Measurements from ENCODE around the gene PECR. TPM values are rescaled to one million over a fixed set of nuclear protein-coding genes. Genes with fewer than 3 reads are reported as not detected.

PECR gene
- total and polyA plus RNA-seq, 2 of the 4 experiments (the other 2 are of a cell fraction): 11.4 to 17.7 TPM

DNA sequence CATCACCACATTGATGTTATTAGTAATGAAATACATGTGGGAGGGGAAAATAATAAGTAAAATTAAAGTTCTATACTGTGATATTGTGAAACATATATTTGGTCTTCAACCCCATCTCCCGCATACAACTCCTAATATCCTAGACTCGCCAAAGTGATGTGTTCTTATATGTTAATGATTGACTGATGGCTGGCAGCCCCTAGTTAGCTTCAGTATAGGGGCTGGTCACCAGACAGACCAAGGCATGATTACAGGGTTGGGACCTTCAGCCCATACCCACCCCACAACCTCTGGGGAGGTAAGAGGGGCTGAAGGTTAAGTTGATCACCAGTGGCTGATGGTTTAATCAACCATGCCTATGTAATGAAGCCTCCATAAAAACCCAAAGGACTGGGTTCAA lies 40.2 kb downstream of the PECR start:
- no peak overlapping the region for H4K91ac ChIP-seq (ENCODE audit: insufficient read depth, low read depth, low read length)
- no peaks in the 10 kb centered on the region for H3K4me1 ChIP-seq (ENCODE audit: control insufficient read depth, insufficient read depth, low read length)
- no peaks in the 10 kb centered on the region for H3K79me1 ChIP-seq (ENCODE audit: low read depth in 1 of 2, low read length in 2 of 2)
- no peak overlapping the region for H3K4me3 ChIP-seq (ENCODE audit: insufficient read depth, low read depth, low read length)
- H4K8ac ChIP-seq (ENCODE audit: low read depth in 2 of 2, low read length in 2 of 2): no peak overlapping the region
- no peak overlapping the region for H2AK5ac ChIP-seq (ENCODE audit: low read depth, low read length)
- no peak overlapping the region for H2BK20ac ChIP-seq (ENCODE audit: low read depth, low read length)
- no peak overlapping the region for H2AFZ ChIP-seq (replicated peaks; ENCODE audit: low read length, poor library complexity)
- H3K4me2 ChIP-seq (ENCODE audit: low read depth, low read length): no peak overlapping the region
- no peak overlapping the region for H2BK15ac ChIP-seq (ENCODE audit: low read depth, low read length)
- no peak overlapping the region for H3K14ac ChIP-seq (replicated peaks; ENCODE audit: low read depth, low read length)
- H3K4ac ChIP-seq (ENCODE audit: low read depth, low read length): no peak overlapping the region
- TF ChIP-seq, protein P1, sequence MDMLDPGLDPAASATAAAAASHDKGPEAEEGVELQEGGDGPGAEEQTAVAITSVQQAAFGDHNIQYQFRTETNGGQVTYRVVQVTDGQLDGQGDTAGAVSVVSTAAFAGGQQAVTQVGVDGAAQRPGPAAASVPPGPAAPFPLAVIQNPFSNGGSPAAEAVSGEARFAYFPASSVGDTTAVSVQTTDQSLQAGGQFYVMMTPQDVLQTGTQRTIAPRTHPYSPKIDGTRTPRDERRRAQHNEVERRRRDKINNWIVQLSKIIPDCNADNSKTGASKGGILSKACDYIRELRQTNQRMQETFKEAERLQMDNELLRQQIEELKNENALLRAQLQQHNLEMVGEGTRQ (IDR thresholded peaks at IDR 0.05; ENCODE audit: low read depth, low read length): no peak
- no peak for TF ChIP-seq CHD1 (IDR thresholded peaks at IDR 0.05; ENCODE audit: low read depth, low read length)
- TF ChIP-seq SMC3 (IDR thresholded peaks at IDR 0.05; ENCODE audit: low read depth, low read length): no peak
- no peak for TF ChIP-seq RCOR1 (IDR thresholded peaks at IDR 0.05; ENCODE audit: insufficient replicate concordance, low read length)
- TF ChIP-seq, protein P2, sequence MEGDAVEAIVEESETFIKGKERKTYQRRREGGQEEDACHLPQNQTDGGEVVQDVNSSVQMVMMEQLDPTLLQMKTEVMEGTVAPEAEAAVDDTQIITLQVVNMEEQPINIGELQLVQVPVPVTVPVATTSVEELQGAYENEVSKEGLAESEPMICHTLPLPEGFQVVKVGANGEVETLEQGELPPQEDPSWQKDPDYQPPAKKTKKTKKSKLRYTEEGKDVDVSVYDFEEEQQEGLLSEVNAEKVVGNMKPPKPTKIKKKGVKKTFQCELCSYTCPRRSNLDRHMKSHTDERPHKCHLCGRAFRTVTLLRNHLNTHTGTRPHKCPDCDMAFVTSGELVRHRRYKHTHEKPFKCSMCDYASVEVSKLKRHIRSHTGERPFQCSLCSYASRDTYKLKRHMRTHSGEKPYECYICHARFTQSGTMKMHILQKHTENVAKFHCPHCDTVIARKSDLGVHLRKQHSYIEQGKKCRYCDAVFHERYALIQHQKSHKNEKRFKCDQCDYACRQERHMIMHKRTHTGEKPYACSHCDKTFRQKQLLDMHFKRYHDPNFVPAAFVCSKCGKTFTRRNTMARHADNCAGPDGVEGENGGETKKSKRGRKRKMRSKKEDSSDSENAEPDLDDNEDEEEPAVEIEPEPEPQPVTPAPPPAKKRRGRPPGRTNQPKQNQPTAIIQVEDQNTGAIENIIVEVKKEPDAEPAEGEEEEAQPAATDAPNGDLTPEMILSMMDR (conservative IDR thresholded peaks at IDR 0.05; ENCODE audit: low read depth, low read length): no peak
- no peak for TF ChIP-seq POLR2A (IDR thresholded peaks at IDR 0.05; ENCODE audit: low read depth, low read length)
- H2BK120ac ChIP-seq (ENCODE audit: low read depth, low read length): no peak overlapping the region
- in situ Hi-C loops (cut with MboI; ENCODE audit: low sequenced_read_pairs) (no loop called here), dilution Hi-C loops (cut with HindIII; ENCODE audit: low sequenced_read_pairs, unreplicated experiment) (no loop called here), intact Hi-C loops (cut with micrococcal nuclease) (no loop called here)
- no peaks in the 10 kb centered on the region for H4K20me1 ChIP-seq (ENCODE audit: insufficient read depth, low read length)
- no peak overlapping the region for H2BK5ac ChIP-seq (ENCODE audit: low read depth, low read length, poor library complexity, severe bottlenecking)
- H3K18ac ChIP-seq (ENCODE audit: low read depth, low read length): no peak overlapping the region
- ChIA-PET POLR2A (ENCODE audit: unreplicated experiment) (no interaction called here), CTCF (no interaction called here)
- no peaks in the 10 kb centered on the region for H3K9me3 ChIP-seq (ENCODE audit: control insufficient read depth, insufficient read depth, low read length)
- H3K9me1 ChIP-seq (ENCODE audit: insufficient read depth, low read length): no peaks in the 10 kb centered on the region
- no peaks in the 10 kb centered on the region for H3K27me3 ChIP-seq (ENCODE audit: control insufficient read depth, insufficient read depth, low read length)
- H3K27ac ChIP-seq (ENCODE audit: insufficient read depth, low read length): no peak overlapping the region
- H2AK9ac ChIP-seq (replicated peaks; ENCODE audit: low read depth, low read length, poor library complexity): no peak overlapping the region
- no peak for DNase-seq
- no TSS peak for BruUV-seq (replicated peaks)
- no peak overlapping the region for H3K23ac ChIP-seq (ENCODE audit: low read depth, low read length)
- ATAC-seq (ENCODE audit: low read depth): no peak
- no peak overlapping the region for H4K5ac ChIP-seq (ENCODE audit: low read depth, low read length)
- no peak overlapping the region for H3K9ac ChIP-seq (ENCODE audit: low read depth, low read length)
- H3K56ac ChIP-seq (ENCODE audit: extremely low read depth, insufficient read depth, low read length): no peak overlapping the region
- 0 out of 2 replicates have a peak, but pooled peaks cover 2% of the 10 kb centered on the region for H3K36me3 ChIP-seq (ENCODE audit: control insufficient read depth, insufficient read depth, low read length)
- no CpG with 5 or more reads among the region's 2 CpGs for WGBS, 2 experiments (ENCODE audit: extremely low coverage in 2 of 2, insufficient read length in 1 of 2)

Data from IMR-90 (cell line).